Measurements from ENCODE around the gene PRORP. TPM values are rescaled to one million over a fixed set of nuclear protein-coding genes. Genes with fewer than 3 reads are reported as not detected.
A peak's percentile ranks its signal among the peaks of the same experiment; 100 is the strongest.

PRORP gene
- total RNA-seq, 2 donors from 2014 or later = 12.5 to 21.8 TPM

DNA sequence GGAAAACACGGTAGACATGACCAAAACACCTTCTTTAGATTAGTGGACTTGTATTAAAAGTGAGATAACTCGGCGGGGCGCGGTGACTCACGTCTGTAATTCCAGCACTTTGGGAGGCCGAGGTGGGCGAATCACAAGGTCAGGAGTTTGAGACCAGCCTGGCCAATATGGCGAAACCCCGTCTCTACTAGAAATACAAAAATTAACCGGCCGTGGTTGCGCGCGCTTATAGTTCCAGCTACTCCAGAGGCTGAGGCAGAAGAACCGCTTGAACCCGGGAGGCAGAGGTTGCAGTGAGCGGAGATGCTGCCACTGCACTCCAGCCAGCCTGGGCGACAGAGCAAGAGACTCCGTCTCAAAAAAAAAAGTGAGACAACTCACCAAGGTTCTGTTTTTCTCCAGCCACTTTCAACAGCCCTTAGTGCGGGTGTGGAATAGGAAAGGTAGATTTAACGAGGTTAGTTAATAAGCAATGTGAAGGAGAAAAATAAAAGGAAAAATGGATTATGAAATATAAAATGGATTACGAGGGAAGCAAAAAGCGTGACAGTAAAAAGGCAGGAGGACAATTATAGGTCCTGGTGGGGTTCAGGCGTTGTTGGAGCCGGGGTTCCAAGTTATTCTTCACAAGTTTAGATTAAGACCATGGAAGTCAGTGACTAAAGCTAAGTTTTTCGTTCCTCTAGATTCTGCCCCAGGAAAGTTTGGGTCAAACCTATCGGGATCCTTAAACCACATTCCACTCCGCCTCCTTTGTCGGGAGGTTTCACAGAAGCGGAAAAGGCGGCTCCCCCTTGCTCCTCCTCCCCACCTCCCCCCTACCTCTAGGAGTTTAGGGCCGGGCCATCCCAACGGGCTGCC, 1.1 kb upstream of the PRORP start:
- no peak for TF ChIP-seq POLR2A (IDR thresholded peaks at IDR 0.05)
- TF ChIP-seq, protein P1, sequence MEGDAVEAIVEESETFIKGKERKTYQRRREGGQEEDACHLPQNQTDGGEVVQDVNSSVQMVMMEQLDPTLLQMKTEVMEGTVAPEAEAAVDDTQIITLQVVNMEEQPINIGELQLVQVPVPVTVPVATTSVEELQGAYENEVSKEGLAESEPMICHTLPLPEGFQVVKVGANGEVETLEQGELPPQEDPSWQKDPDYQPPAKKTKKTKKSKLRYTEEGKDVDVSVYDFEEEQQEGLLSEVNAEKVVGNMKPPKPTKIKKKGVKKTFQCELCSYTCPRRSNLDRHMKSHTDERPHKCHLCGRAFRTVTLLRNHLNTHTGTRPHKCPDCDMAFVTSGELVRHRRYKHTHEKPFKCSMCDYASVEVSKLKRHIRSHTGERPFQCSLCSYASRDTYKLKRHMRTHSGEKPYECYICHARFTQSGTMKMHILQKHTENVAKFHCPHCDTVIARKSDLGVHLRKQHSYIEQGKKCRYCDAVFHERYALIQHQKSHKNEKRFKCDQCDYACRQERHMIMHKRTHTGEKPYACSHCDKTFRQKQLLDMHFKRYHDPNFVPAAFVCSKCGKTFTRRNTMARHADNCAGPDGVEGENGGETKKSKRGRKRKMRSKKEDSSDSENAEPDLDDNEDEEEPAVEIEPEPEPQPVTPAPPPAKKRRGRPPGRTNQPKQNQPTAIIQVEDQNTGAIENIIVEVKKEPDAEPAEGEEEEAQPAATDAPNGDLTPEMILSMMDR (IDR thresholded peaks at IDR 0.05) = no peak
- intact Hi-C loops (cut with DNase I) = no loop called here
- Histone ChIP-seq H3K36me3 (replicated peaks in 1 of 2; ENCODE audit: insufficient read depth in 1 of 2, low read depth in 2 of 2) (no peaks in the 10 kb centered on the region), H3K9me3 (no peaks in the 10 kb centered on the region), H3K27me3 (no peaks in the 10 kb centered on the region), H3K27ac (peak overlapping the region; percentile 87 to 98 (median 94)), H3K4me1 (peaks cover 25% of the 10 kb centered on the region), H3K4me3 (peak overlapping the region; percentile 47 to 69)
- no peak for ATAC-seq
- WGBS, 2 donors = 5% methylated on average over 34 of the region's 34 CpGs
- DNase-seq = peak in 3 of 4 donors; percentile 21 to 94 (median 26)

DNA sequence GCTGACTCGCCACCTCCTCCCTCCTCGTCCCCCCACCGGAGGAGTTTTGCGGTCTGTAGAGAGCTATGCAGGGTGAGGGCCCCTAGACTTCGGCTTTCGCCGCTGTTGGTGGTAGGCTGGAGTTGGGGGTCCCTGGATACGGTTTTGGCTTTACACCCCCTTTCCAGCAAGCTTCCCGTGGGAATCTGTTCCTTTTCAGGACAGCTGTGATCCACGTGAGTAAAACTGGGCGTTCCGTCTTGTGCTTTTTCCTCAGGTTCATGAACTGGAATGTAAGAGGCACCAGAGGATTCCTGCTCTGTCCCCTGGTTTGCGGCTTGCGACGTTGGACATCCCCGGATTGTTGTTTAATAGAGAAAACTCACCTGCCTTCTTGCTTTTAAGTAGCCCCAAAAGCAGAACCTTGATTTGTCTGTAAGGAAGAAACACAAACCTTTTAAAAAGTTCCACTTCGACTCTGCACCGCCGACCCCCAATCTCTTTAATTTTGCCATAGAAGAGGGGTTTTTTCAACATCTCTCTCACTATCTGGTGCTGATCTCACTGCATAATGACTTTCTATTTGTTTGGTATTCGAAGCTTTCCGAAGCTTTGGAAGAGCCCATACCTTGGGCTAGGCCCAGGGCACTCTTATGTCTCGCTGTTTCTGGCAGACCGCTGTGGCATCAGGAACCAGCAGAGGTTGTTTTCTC, 490 bp downstream of the PRORP start:
- Histone ChIP-seq H3K4me1 (peaks cover 25% of the 10 kb centered on the region), H3K36me3 (replicated peaks in 1 of 2; ENCODE audit: insufficient read depth in 1 of 2, low read depth in 2 of 2) (no peaks in the 10 kb centered on the region), H3K9me3 (no peaks in the 10 kb centered on the region), H3K27me3 (no peaks in the 10 kb centered on the region), H3K4me3 (peak overlapping the region; percentile 47 to 69), H3K27ac (peak overlapping the region; percentile 87 to 98 (median 94))
- TF ChIP-seq, protein P1 (IDR thresholded peaks at IDR 0.05) = no peak
- TF ChIP-seq POLR2A (IDR thresholded peaks at IDR 0.05) = peak in 1 of 3 donors; percentile 2
- 2 to 4% methylated on average over 23 of the region's 23 CpGs for WGBS, 2 donors
- intact Hi-C loops (cut with DNase I) = no loop called here
- peak in 1 of 4 donors; percentile 41 for DNase-seq
- peak; percentile 5 for ATAC-seq

DNA sequence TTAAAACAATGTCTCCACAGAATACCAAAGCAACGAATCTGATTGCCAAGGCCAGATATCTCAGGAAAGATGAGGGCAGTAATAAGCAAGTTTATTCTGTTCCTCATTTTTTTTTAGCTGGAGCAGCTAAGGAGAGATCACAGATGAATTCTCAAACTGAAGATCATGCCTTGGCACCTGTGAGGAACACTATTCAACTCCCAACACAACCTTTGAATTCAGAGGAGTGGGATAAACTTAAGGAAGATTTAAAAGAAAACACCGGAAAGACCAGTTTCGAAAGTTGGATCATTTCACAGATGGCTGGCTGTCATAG, 994 bp downstream of the PRORP start:
- DNase-seq = no peak
- Histone ChIP-seq H3K4me1 (peaks cover 25% of the 10 kb centered on the region), H3K36me3 (replicated peaks in 1 of 2; ENCODE audit: insufficient read depth in 1 of 2, low read depth in 2 of 2) (no peaks in the 10 kb centered on the region), H3K27ac (peak overlapping the region in 3 of 4 donors; percentile 91 to 98 (median 97)), H3K9me3 (no peaks in the 10 kb centered on the region), H3K4me3 (no peak overlapping the region), H3K27me3 (no peaks in the 10 kb centered on the region)
- WGBS, 2 donors = 23 to 26% methylated on average over 3 of the region's 3 CpGs
- ATAC-seq = no peak
- TF ChIP-seq, protein P1 (IDR thresholded peaks at IDR 0.05) = no peak
- no peak for TF ChIP-seq POLR2A (IDR thresholded peaks at IDR 0.05)
- intact Hi-C loops (cut with DNase I) = no loop called here

DNA sequence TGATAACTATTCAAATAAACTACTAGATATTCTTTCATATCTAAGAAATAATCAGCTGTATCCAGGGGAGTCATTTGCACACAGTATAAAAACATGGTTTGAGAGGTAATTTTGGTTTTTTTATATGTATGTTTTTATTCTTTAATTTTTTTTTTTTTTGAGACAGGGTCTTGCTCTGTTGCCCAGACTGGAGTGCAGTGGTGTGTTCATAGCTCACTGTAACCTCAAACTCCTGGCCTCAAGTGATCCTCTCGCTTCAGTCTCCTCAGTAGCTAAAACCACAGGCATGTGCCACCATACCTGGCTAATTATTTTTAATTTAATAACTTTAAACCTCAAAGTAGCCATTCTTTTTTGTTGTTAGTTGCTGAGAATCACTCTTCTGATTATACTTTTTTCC, 1.8 kb downstream of the PRORP start:
- Histone ChIP-seq H3K27me3 (no peaks in the 10 kb centered on the region), H3K4me3 (no peak overlapping the region), H3K9me3 (no peaks in the 10 kb centered on the region), H3K4me1 (peaks cover 25% of the 10 kb centered on the region), H3K36me3 (replicated peaks in 1 of 2; ENCODE audit: insufficient read depth in 1 of 2, low read depth in 2 of 2) (no peaks in the 10 kb centered on the region), H3K27ac (no peak overlapping the region)
- ATAC-seq (no peak), DNase-seq (no peak)
- intact Hi-C loops (cut with DNase I) = no loop called here
- TF ChIP-seq, protein P1 (IDR thresholded peaks at IDR 0.05) = no peak
- TF ChIP-seq POLR2A (IDR thresholded peaks at IDR 0.05) = no peak
- 100% methylated on average over 1 of the region's 1 CpG for WGBS, 2 donors

Measured in body of pancreas (tissue), 4 donors.